GM12878 (cell line): ENCODE results near the gene HSPA2.

Source experiments
- CTCF ChIP-seq, 3 experiments: IDR thresholded peaks in 2 of 3; conservative IDR thresholded peaks in 1 of 3; 2 replicates each; pipeline ENCODE4 v1.5.1; 2011; ENCODE audit warnings: low read depth in 3 of 3, low read length in 3 of 3, mild to moderate bottlenecking in 3 of 3, control low read depth in 2 of 3, moderate library complexity in 2 of 3, inconsistent platforms in 1 of 3, mixed read lengths in 1 of 3; ENCODE audit not compliant: control insufficient read depth in 2 of 3, insufficient read depth in 1 of 3; ENCODE audit errors: extremely low read depth in 1 of 3
- POLR2A ChIP-seq: IDR thresholded peaks from 2 replicates; pipeline ENCODE4 v1.6.1; 2011; ENCODE audit warnings: low read depth, mild to moderate bottlenecking, low read length
- POLR2AphosphoS2 ChIP-seq: IDR thresholded peaks from 2 replicates; pipeline ENCODE4 v1.6.1; 2011; ENCODE audit warnings: low read depth, mild to moderate bottlenecking, low read length, improper control_type of control experiment, moderate library complexity
- TCF12 ChIP-seq: IDR thresholded peaks from 2 replicates; pipeline ENCODE4 v1.6.1; 2011; ENCODE audit warnings: low read depth, mild to moderate bottlenecking, low read length
- TF ChIP-seq, protein P1 (sequence below): fragments of 450-650 bp; IDR thresholded peaks from 2 replicates; pipeline ENCODE4 v1.6.1; 2017; ENCODE audit warnings: mild to moderate bottlenecking
- TF ChIP-seq, protein P2 (sequence below): IDR thresholded peaks from 2 replicates; pipeline ENCODE4 v1.6.1; 2012; ENCODE audit warnings: low read depth, low read length, improper control_type of control experiment

DNA sequence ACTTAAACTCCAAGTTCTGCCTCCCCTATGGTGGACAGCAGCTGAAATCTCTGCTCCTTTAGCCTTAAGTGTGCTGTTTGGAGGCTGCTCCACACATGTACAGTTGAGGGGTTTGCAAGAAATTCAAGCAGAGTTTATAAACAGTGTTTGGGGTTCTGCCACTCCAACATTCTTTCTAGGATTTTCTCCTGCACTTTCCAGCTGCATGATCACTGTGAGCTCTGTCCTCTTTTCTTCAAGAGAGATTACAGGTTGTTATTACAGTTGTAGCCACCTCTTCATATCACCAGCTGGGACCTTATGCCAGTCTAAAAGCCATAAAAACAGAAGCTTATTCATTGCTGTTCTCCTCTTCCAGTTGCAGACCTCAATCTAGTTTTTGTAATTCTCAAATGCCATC is 45.3 kb upstream of the HSPA2 start:
- TF ChIP-seq TCF12 = no peak
- TF ChIP-seq, protein P1, sequence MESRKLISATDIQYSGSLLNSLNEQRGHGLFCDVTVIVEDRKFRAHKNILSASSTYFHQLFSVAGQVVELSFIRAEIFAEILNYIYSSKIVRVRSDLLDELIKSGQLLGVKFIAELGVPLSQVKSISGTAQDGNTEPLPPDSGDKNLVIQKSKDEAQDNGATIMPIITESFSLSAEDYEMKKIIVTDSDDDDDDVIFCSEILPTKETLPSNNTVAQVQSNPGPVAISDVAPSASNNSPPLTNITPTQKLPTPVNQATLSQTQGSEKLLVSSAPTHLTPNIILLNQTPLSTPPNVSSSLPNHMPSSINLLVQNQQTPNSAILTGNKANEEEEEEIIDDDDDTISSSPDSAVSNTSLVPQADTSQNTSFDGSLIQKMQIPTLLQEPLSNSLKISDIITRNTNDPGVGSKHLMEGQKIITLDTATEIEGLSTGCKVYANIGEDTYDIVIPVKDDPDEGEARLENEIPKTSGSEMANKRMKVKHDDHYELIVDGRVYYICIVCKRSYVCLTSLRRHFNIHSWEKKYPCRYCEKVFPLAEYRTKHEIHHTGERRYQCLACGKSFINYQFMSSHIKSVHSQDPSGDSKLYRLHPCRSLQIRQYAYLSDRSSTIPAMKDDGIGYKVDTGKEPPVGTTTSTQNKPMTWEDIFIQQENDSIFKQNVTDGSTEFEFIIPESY = no peak
- no peak for TF ChIP-seq CTCF (IDR thresholded peaks at IDR 0.05 in 2 of 3, conservative IDR thresholded peaks at IDR 0.05 in 1 of 3; ENCODE audit: control insufficient read depth in 2 of 3, extremely low read depth in 1 of 3, insufficient read depth in 1 of 3, low read depth in 3 of 3, low read length in 3 of 3)
- TF ChIP-seq POLR2AphosphoS2 = no peak
- TF ChIP-seq, protein P2, sequence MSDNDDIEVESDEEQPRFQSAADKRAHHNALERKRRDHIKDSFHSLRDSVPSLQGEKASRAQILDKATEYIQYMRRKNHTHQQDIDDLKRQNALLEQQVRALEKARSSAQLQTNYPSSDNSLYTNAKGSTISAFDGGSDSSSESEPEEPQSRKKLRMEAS = no peak
- no peak for TF ChIP-seq POLR2A
